HG03159 (cell line): Measurements from ENCODE around the gene CA6.
"Not testable (repeated sequence)": the region's sequence is repeated elsewhere in the genome, so short reads cannot be mapped to it uniquely, and the experiment has no call there.

ENCODE experiments used
- ATAC-seq: cut with Tn5 transposase; IDR thresholded peaks from one replicate; pipeline ENCODE4 v1.9.1; 2021; ENCODE audit warnings: mild to moderate bottlenecking, moderate library complexity; ENCODE audit not compliant: unreplicated experiment

Gene CA6

DNA sequence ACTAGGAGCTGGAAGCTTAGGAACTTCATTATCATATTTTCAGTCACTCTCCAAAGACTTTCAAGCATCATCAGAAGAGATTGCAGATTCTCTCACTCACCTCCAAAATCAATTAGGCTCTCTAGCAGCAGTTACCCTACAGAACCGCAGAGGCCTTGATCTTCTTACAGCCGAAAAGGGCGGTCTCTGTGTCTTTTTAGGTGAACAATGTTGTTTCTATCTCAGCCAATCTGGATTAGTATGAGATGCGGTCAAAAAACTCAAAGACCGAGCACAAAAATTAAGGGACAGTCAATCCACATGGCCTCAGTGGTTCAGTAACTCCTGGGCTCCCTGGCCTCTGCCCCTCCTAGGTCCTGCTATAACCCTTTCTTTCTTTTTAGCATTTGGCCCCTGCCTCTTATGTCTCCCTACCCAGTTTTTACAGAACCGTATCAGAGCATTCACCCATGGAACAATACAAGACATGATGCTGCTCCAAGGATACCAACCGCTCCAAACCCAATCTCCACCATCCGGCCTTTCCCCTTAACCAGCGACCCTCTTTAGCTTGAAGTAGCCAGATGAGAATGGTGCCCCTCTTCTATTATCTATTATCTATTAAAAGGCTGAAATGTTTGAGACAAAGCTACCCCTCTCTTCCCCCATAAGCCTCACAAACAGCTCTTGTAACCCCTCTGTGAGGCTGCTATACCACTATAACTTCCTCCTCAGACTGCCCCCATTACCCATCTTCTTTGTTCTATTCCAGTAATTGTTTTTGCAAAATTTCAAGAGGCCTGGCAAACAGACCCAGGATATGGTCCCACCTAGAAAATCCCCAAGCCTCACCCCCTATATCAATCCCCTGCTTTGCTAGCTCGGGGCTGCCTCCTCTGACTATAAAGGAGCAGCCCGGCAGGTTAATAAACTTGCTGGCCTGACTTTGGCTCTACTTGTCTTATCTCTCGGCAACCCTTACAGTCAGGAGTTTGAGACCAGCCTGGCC is 18.7 kb upstream of the CA6 start:
- ATAC-seq = no peak

DNA sequence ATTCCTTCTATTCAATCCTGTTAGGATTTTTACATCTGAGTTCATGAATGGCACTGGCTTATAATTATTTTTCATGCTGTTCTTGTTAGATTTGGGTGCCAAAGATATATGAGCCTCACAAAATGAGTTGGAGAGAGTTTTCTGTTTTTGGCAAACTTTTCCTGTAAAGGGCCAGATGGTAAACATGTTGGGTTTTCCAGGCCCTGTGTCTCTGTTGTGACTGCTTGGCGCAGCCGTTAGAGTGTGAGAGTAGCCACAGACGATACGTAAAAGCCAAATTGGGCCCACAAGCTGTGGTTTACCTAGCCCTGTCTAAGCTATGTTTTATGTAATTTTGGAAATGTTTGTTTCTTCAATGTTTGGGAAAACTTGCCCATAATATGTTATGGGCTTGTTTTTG is 15.6 kb upstream of the CA6 start:
- no peak for ATAC-seq

DNA sequence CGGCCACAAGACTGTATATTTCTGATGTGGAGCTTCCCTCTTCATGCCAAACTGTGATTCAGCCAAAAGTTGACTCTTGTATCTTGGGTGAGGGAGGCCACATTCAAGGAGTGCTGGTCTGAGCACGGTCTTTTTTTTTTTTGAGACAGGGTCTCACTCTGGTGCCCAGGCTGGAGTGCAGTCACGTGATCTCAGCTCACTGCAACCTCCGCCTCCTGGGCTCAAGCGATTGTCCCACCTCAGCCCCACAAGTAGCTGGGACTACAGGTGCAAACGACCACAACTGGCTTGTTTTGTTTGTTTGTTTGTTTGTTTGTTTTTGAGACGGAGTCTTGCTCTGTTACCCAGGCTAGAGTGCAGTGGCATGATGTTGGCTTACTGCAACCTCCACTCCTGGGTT is 8.6 kb upstream of the CA6 start:
- not testable (repeated sequence) for ATAC-seq

DNA sequence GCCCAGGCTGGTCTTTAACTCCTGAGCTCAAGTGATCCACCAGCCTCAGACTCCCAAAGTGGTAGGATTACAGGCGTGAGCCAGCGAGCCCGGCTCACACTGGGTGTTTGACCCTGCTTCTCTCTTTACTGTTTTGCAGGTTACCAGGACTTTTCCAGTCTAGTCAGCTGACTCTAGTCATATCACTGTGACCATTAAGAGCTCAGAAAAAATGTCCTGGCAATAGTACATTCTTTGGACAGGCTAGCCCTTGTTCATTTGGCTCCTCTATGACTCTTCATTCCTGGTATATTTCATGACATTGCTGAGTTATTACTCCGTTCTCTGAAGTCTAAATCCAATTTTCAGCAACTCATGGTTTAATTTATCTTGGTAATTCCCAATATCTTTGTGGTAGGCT is 8.0 kb upstream of the CA6 start:
- no peak for ATAC-seq

DNA sequence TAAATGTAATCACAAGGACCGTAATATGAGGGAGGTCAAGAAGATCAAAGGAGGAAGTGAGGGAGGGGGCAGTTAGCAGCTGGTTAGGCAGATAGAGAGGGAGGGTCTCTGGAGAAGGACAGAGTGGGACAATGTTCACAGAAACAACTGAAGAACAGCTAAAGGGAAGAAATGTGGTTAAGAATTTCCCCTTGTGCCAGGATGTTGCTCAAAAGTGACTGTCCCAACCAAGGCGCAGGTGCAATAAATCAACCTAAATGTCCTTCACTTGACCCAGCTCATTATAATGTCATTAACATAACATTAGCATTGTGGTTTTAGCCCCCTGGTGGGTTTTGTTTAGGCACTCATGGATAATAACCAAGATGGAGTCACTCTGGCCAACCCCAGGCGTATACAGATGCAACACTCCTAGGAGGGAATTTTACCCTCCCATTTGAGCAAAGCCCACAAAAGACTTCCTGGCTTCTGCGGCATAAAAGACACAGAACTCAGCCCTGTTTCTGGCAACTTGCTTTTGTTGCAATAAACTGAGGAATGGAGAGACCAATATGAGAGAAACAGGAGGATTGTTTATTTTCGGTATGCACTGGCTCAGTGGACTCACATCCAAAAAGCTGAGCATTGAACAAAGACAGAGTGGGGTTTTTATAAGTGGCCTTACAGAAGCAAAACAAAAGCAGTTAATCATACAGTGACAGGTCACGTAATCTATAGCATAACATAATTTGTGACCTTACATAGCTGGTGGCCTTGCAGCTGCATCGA is 7.3 kb upstream of the CA6 start:
- ATAC-seq = no peak

DNA sequence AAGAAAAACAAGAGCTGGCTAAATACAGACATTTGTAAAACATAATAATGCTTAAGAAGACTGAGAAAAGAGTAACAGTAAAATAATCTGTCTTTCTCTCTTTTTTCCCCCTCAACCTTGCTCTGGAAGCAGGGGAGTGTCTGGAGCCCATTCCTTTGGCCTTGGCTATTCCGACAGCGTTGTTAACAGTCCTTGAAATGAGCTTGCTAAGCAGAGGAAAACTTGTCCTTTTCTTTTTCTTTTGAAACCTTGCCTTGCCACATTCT is 6.7 kb upstream of the CA6 start:
- no peak for ATAC-seq

DNA sequence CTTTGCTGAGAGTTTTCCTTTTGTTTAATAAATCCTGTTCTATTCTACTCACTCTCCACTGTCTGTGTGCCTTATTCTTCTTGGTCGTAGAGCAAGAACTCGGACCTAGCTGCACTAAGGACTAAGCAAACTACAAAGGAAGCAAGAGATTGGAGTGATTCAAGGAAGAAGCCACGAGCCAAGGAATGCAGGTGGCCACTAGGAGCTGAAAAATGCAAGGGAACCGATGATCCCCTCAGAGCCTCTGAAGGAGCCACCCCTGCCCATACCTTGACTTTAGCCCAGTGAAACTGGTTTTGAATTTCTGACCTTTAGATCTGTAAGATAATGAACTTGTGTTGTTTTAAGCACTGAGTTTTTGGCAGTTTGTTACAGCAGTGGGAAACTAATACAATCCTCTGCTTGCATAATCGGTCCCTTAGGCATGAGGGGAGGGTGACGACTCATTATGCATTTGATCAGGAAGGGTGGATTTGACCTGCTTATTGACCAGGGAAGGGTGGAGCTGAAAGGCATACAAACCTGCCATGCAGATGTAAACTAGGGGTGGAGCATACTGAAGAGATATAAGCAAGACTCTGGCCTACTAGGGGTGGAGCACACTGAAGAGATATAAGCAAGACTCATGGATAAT is 6.2 kb upstream of the CA6 start:
- no peak for ATAC-seq

DNA sequence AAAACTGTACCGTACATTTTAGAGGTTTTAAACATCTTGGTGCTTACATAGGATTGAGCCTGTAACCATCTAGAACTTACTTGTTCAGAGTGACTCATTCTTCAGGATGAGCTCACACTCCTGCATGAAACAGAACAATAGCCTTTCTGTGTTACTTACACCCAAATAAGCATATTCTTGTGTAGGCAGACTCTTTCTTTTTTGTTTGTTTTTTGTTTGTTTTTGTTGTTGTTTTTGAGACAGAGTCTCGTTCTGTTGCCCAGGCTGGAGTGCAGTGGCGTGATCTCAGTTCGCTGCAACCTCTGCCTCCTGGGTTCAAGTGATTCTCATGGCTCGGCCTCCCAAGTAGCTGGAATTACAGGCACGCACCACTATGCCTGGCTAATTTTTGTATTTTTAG is 3.8 kb upstream of the CA6 start:
- no peak for ATAC-seq

DNA sequence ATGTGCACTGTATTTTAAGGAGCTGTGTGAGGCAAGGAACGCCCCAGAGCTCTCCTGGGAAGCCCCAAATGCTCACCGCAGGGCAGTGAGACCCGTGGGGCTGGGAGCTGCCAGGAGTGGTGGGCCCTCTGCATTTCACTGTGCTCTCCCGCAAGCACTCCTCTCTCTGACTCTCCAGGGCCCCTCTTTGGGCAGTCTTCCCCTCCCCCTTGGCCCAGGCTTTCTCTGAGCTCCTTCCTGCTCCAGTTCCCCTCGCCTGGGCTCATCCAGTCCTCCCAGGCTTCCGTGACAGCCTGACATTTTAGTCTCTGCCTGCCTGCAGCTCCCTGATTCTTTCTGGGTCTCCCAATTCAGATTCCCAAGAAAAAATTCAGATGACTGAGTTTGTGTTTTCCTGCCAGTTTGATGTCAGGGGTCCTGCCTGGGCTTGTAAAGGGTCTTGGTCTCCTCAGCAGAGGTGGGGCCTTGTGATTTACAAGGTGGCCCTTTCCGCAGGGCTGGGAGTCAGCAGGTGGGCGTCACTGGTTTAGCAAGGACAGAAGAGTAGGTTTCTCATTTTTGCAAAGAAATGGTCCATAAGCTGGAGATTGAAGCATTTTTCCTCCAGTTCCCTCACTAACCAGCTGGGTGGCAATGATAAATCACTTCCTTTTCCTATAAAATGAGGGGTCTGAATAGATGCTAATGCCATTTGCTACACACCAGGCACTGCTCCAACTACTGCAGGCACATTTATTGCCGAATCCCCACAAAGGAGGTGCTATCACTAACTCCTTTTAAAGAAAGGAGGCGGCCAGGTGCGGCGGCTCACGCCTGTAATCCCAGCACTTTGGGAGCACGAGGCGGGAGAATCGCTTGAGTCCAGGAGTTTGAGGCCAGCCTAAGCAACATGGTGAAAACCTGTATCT is 1.9 kb upstream of the CA6 start:
- no peak for ATAC-seq

DNA sequence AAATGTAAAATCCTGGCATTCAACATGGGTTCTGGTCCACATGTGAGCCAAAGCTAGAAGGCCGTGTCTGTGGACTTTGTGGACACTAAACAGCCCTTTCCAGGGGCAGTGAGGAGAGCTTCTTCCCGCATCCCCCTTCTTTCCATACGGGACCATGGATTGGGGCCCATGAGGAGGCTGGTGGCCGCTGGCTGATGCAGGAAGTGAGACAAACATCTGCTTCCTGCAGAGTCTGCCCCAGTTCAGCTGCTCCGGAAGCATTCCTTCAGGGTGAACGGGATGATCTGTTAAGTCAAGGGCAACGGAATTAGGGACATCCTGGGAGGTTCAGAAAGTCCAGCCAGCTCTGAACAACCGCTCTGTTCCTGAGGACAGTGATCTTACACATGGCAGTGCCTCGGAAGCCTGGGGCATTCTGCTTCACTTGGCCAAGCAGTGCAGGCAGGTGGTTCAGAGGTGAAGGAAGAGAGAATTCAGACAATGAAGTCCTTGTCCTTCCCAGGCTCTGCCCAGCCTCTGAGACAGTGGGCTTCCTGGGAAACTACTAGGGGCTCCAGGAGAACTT is 1.5 kb downstream of the CA6 start:
- no peak for ATAC-seq

DNA sequence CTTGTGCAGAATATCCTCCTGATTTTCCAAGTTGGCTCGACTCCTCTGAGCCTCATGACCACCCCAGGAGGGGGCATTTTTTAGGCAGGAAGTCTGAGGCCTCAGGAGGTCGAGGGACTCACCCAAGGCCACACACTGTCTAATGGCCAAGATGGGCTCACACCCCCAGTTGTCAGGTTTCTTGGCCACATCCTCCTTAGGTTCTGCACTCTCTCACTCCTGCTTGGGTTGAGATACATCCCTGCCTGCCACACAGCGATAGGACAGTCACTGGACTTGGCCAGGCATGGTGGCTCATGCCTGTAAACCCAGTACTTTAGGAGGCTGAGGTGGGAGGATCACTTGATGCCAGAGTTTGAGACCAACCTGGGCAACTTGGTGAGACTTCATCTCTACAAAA is 4.6 kb downstream of the CA6 start:
- ATAC-seq = no peak

DNA sequence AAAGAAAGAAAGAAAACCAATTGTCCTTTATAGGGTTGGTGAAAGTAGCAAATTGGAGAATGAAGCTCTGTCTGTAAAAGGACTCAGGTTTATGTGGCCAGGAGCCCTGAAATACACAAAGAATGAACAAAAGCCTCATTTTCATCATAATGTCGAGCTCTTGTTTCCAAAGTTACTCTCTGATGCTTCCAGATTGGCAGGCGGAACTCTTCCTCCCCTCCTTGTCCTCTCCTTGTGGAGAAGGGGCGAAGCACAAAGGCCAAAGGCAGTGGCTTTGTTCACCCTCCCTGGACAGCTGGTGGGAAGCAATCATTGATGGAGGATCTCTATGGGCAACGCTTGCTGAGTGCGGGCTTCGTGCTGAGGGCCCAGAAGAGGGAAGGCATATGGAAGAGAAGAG is 5.6 kb downstream of the CA6 start:
- ATAC-seq = no peak

DNA sequence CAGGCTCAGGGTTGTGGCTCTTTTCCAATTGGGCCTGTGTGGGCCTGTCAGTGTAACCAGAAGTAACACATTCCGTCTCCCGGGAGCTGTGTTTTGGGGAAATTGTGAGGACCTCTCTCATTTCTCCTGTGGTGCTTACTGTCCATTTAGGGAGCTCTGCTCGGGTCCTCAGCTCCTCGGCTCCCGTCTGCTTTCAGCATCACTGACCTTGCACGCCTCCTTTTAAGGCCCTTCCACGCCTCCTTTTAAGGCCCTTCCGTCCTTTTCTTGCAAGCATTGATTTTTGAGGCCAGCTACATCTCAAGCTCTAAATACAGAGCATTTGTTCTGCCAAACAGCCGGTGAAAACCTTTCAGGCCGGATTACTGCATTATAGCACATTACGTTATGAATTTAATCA is 9.7 kb downstream of the CA6 start:
- ATAC-seq = no peak

DNA sequence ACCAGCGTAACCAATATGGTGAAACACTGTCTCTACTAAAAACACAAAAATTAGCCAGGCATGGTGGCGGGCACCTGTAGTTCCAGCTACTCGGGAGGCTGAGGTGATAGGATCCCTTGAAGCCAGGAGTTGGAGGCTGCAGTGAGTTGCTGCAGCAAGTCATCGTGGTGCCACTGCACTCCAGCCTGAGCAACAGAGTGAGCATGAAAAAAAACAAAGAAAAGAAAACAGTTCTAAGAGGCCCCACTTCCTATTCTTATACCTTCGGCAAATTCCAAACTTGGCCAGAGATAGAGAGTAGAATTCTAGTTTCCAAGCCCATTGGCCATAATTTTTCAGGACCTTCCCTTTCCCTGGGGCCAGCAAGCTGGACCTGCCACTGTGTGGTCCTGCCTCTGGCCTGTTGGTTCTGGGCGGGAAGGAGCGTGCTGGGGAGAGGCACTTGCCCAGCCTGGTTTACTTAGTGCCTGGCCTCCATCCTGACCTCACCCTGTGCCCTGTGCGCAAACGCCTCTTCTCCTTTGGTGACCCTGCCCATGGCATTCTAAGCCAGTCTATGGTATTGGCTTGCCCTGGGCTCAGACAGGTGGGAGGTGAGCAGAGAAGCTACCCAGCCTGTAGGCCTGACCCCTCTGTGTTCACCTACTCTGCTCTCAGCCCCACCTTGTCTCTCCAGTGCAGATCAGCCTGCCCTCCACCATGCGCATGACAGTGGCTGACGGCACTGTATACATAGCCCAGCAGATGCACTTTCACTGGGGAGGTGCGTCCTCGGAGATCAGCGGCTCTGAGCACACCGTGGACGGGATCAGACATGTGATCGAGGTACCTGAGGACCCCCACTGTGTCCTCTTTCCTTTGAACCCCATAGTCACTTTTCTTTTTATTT is 11.0 kb downstream of the CA6 start:
- ATAC-seq = no peak

DNA sequence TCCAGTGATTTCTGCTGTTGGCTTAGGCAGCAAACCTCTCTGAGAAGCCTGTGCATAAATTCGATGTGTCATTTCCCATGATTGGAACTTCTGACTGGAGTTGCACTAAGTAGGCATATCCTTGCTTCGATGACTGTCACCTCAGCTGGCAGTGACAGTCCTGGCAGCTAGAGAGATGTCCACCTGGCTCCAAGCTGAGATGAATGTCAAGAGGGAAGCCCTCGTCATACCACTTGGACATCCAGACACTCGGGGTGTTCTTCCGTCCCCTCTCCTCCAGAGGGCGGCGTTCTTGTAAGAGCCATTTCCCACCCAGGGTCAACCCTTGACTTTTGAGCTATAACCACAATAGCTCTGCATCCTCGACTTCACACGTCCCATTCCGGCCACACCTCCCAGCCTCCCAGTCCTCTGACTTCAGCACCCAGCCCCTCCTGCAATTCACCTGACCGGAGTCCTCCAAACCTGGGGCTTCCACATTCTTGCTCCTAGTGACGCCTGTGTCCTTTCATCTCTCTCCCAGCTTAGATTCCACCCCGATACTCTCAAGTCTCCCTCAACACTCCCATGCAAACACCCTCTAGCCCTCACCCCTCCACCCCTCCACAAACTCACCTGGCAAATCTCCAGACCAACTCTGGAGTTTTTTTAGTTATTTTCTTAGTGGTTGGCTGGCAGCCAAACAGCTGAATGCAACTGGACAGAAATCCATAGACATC is 17.3 kb downstream of the CA6 start:
- ATAC-seq = no peak

DNA sequence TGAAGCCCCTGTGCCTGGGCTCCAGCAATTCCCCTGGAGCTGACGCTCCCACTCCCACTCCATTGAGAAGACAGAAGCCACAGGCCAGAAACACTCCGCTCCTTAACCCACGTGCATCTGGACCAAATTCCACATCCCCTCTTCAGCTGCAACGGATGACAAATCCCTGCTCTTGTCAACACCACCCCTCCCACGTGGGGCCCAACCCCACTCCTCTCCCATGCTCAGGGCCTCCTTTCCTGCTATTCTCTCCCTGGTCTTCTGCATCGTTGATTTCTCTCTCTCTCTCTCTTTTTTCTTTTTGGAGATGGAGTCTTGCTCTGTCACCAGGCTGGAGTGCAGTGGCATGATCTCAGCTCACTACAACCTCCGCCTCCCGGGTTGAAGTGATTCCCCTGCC is 18.3 kb downstream of the CA6 start:
- ATAC-seq = no peak

DNA sequence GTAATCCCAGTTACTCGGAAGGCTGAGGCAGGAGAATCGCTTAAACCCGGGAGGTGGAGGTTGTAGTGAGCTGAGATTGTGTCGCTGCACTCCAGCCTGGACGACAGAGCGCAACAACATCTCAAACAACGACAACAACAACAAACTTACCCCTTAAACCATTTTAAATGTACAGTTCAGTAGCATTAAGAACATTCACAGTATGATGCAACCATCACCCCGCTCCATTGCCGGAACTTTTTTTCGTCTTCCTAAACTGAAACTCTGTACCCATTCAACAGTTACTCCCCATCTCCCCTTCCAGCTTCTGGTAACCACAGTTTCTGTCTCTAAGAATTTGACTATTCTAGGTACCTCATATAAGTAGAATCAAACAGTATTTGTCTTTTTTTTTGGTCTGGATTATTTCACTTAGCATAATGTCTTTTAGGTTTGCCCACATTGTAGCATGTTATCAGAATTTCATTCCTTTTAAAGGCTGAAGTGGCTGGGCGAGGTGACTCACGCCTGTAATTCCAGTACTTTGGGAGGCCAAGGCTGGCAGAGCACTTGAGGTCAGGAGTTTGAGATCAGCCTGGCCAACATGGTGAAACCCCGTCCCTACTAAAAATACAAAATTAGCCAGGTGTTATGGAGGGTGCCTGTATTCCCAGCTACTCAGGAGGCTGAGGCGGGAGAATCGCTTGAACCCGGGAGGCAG is 19.6 kb downstream of the CA6 start:
- no peak for ATAC-seq

DNA sequence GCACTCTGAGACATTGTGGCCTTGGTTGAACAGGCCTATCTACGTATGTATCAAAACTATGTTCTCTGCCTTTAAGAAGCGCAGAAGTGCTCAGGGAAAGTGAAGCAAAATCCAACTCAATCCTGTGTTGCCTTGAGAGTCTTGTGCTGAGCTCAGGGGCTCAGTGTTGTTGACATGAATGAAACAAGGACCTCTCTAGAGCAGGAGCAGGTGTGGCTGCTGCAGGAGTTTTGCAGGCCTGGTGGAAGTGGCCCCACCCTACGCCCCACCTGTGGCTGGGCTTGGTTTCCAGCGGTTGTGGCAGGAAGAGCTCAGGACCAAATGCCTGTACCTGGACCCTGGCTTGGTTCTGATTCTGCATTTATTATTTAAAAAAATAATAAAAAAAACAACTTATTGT is 20.9 kb downstream of the CA6 start:
- ATAC-seq = no peak
